ENCODE measurements around the gene CD40.

The CD40 gene

GRCh38 chr20:46157625-46158024, 39.5 kb downstream of the CD40 start:
- no peaks in the 10 kb centered on the region for H3K36me3 ChIP-seq (ENCODE audit: control insufficient read depth, insufficient read depth, low read length)

GRCh38 chr20:46158476-46158987, 40.4 kb downstream of the CD40 start:
- no peak for DNase-seq
- Histone ChIP-seq H3K36me3 (ENCODE audit: control insufficient read depth, insufficient read depth, low read length) (no peaks in the 10 kb centered on the region), H3K27ac (ENCODE audit: insufficient read depth, low read length, poor library complexity, severe bottlenecking) (no peak overlapping the region), H3K4me1 (ENCODE audit: control insufficient read depth, insufficient read depth, low read length, poor library complexity, severe bottlenecking) (no peaks in the 10 kb centered on the region), H3K27me3 (replicated peaks; ENCODE audit: control insufficient read depth, insufficient read depth, low read length, poor library complexity, severe bottlenecking) (peaks cover 6% of the 10 kb centered on the region), H3K4me3 (ENCODE audit: insufficient read depth, low read depth, low read length, poor library complexity, severe bottlenecking) (no peak overlapping the region), H3K9me3 (ENCODE audit: control insufficient read depth, low read length) (no peaks in the 10 kb centered on the region)

More at GRCh38 chr20:46157625-46158024, 39.5 kb downstream of the CD40 start:
- DNase-seq: no peak
- peaks cover 6% of the 10 kb centered on the region for H3K27me3 ChIP-seq (replicated peaks; ENCODE audit: control insufficient read depth, insufficient read depth, low read length, poor library complexity, severe bottlenecking)
- no peak overlapping the region for H3K4me3 ChIP-seq (ENCODE audit: insufficient read depth, low read depth, low read length, poor library complexity, severe bottlenecking)
- no peaks in the 10 kb centered on the region for H3K9me3 ChIP-seq (ENCODE audit: control insufficient read depth, low read length)
- no peaks in the 10 kb centered on the region for H3K4me1 ChIP-seq (ENCODE audit: control insufficient read depth, insufficient read depth, low read length, poor library complexity, severe bottlenecking)
- no peak overlapping the region for H3K27ac ChIP-seq (ENCODE audit: insufficient read depth, low read length, poor library complexity, severe bottlenecking)

DNA sequence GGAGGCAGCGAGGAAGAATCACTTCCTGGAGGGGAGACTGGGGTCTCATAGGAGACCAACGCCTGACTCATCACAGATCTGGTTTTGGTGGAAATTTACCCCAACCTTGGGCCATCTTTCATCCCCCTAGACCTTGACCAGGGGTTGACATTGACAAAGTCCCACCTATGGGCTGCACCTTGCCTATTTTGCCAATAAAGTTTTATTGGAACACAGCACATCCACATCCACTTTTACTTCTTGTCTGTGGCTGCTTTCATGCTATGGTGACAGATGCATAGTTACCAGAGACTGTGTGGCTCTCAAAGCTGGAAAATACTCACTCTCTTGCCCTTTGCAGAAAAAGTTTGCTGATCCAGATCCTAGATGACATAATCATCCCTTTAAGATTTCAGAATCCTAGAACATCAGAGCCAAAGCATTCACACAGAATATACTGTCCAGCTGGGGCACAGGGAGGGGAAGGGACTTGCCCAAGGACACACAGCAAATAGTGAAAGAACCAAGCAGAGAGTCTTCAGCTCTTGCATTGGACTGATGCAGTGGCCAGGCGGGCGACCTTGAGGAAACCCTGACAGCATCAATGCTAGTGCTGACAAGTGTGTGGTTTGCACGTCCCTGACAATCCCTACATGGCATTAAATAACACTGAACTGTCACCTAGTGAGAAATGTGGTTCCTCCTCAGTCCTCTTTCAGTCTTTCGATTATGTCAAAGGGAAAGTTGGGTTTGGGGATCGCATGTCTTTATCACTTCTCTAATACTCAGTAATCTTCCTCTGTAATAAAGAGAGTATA, 41.2 kb downstream of the CD40 start:
- no peak overlapping the region for H3K4me3 ChIP-seq (ENCODE audit: insufficient read depth, low read depth, low read length, poor library complexity, severe bottlenecking)
- no peaks in the 10 kb centered on the region for H3K36me3 ChIP-seq (ENCODE audit: control insufficient read depth, insufficient read depth, low read length)
- H3K27ac ChIP-seq (ENCODE audit: insufficient read depth, low read length, poor library complexity, severe bottlenecking): no peak overlapping the region
- no peak for DNase-seq
- H3K9me3 ChIP-seq (ENCODE audit: control insufficient read depth, low read length): no peaks in the 10 kb centered on the region
- no peaks in the 10 kb centered on the region for H3K4me1 ChIP-seq (ENCODE audit: control insufficient read depth, insufficient read depth, low read length, poor library complexity, severe bottlenecking)
- H3K27me3 ChIP-seq (replicated peaks; ENCODE audit: control insufficient read depth, insufficient read depth, low read length, poor library complexity, severe bottlenecking): peaks cover 6% of the 10 kb centered on the region

GRCh38 chr20:46160661-46161060, 42.5 kb downstream of the CD40 start:
- no peak overlapping the region for H3K27ac ChIP-seq (ENCODE audit: insufficient read depth, low read length, poor library complexity, severe bottlenecking)
- peaks cover 6% of the 10 kb centered on the region for H3K27me3 ChIP-seq (replicated peaks; ENCODE audit: control insufficient read depth, insufficient read depth, low read length, poor library complexity, severe bottlenecking)

DNA sequence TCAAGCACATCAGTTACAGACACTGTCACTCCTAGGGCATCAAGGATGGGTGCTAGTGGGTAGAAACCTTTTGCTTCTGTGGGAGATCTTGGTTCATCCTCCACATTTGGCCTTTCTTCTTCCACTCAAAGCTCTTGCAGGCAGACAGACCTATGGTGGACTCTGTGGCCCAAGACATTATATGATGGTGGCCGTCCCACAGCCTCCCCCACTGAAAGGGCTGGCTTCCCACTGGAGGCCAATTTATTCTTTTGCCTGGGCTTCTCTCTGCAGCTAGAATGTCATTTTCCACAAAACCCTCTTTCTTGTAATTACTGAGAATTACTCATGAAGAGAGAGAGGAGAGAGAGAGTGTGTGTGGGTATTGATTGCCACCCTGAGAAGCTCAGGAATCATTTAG, 43.8 kb downstream of the CD40 start:
- H3K27me3 ChIP-seq (replicated peaks; ENCODE audit: control insufficient read depth, insufficient read depth, low read length, poor library complexity, severe bottlenecking): peaks cover 6% of the 10 kb centered on the region
- H3K9me3 ChIP-seq (ENCODE audit: control insufficient read depth, low read length): no peaks in the 10 kb centered on the region
- H3K4me3 ChIP-seq (ENCODE audit: insufficient read depth, low read depth, low read length, poor library complexity, severe bottlenecking): no peak overlapping the region
- H3K36me3 ChIP-seq (ENCODE audit: control insufficient read depth, insufficient read depth, low read length): no peaks in the 10 kb centered on the region
- no peaks in the 10 kb centered on the region for H3K4me1 ChIP-seq (ENCODE audit: control insufficient read depth, insufficient read depth, low read length, poor library complexity, severe bottlenecking)
- DNase-seq: no peak
- no peak overlapping the region for H3K27ac ChIP-seq (ENCODE audit: insufficient read depth, low read length, poor library complexity, severe bottlenecking)

More at GRCh38 chr20:46160661-46161060, 42.5 kb downstream of the CD40 start:
- Histone ChIP-seq H3K4me1 (ENCODE audit: control insufficient read depth, insufficient read depth, low read length, poor library complexity, severe bottlenecking) (no peaks in the 10 kb centered on the region), H3K36me3 (ENCODE audit: control insufficient read depth, insufficient read depth, low read length) (no peaks in the 10 kb centered on the region), H3K9me3 (ENCODE audit: control insufficient read depth, low read length) (no peaks in the 10 kb centered on the region), H3K4me3 (ENCODE audit: insufficient read depth, low read depth, low read length, poor library complexity, severe bottlenecking) (no peak overlapping the region)
- no peak for DNase-seq

GRCh38 chr20:46164254-46164653, 46.1 kb downstream of the CD40 start:
- no peaks in the 10 kb centered on the region for H3K36me3 ChIP-seq (ENCODE audit: control insufficient read depth, insufficient read depth, low read length)
- no peak for DNase-seq
- H3K9me3 ChIP-seq (ENCODE audit: control insufficient read depth, low read length): no peaks in the 10 kb centered on the region
- no peaks in the 10 kb centered on the region for H3K4me1 ChIP-seq (ENCODE audit: control insufficient read depth, insufficient read depth, low read length, poor library complexity, severe bottlenecking)
- no peaks in the 10 kb centered on the region for H3K27me3 ChIP-seq (replicated peaks; ENCODE audit: control insufficient read depth, insufficient read depth, low read length, poor library complexity, severe bottlenecking)
- no peak overlapping the region for H3K4me3 ChIP-seq (ENCODE audit: insufficient read depth, low read depth, low read length, poor library complexity, severe bottlenecking)
- H3K27ac ChIP-seq (ENCODE audit: insufficient read depth, low read length, poor library complexity, severe bottlenecking): no peak overlapping the region

- DNase-seq: no peak
- no peaks in the 10 kb centered on the region for H3K4me1 ChIP-seq (ENCODE audit: control insufficient read depth, insufficient read depth, low read length, poor library complexity, severe bottlenecking)
- H3K4me3 ChIP-seq (ENCODE audit: insufficient read depth, low read depth, low read length, poor library complexity, severe bottlenecking): no peak overlapping the region
- no peaks in the 10 kb centered on the region for H3K36me3 ChIP-seq (ENCODE audit: control insufficient read depth, insufficient read depth, low read length)
- H3K27ac ChIP-seq (ENCODE audit: insufficient read depth, low read length, poor library complexity, severe bottlenecking): no peak overlapping the region
- no peaks in the 10 kb centered on the region for H3K9me3 ChIP-seq (ENCODE audit: control insufficient read depth, low read length)
- no peaks in the 10 kb centered on the region for H3K27me3 ChIP-seq (replicated peaks; ENCODE audit: control insufficient read depth, insufficient read depth, low read length, poor library complexity, severe bottlenecking)
These were observed 49.0 kb downstream of the CD40 start for GRCh38 chr20:46167080-46167479.

DNA sequence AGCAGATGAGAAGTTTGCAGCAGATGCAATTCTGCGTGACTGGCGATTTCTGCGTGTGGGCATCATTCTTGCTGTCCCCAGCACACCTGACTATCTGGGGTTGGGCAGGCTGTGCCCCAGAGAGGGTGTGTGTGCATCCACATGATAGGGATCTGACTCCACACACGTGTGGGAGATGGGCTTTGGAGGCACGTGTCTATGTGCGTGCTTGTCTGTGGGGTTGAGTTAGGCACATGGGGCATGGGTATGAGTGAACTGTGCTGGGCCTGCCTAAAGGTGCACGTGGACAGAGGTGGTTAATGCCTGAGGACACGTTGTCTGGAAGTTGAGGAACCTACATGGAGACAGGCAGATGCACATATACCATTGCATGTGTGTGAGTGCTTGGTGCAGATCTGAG, 50.3 kb downstream of the CD40 start:
- no peaks in the 10 kb centered on the region for H3K27me3 ChIP-seq (replicated peaks; ENCODE audit: control insufficient read depth, insufficient read depth, low read length, poor library complexity, severe bottlenecking)
- H3K9me3 ChIP-seq (ENCODE audit: control insufficient read depth, low read length): no peaks in the 10 kb centered on the region
- H3K4me1 ChIP-seq (ENCODE audit: control insufficient read depth, insufficient read depth, low read length, poor library complexity, severe bottlenecking): no peaks in the 10 kb centered on the region
- no peak overlapping the region for H3K27ac ChIP-seq (ENCODE audit: insufficient read depth, low read length, poor library complexity, severe bottlenecking)
- no peak for DNase-seq
- no peaks in the 10 kb centered on the region for H3K36me3 ChIP-seq (ENCODE audit: control insufficient read depth, insufficient read depth, low read length)
- H3K4me3 ChIP-seq (ENCODE audit: insufficient read depth, low read depth, low read length, poor library complexity, severe bottlenecking): no peak overlapping the region

DNA sequence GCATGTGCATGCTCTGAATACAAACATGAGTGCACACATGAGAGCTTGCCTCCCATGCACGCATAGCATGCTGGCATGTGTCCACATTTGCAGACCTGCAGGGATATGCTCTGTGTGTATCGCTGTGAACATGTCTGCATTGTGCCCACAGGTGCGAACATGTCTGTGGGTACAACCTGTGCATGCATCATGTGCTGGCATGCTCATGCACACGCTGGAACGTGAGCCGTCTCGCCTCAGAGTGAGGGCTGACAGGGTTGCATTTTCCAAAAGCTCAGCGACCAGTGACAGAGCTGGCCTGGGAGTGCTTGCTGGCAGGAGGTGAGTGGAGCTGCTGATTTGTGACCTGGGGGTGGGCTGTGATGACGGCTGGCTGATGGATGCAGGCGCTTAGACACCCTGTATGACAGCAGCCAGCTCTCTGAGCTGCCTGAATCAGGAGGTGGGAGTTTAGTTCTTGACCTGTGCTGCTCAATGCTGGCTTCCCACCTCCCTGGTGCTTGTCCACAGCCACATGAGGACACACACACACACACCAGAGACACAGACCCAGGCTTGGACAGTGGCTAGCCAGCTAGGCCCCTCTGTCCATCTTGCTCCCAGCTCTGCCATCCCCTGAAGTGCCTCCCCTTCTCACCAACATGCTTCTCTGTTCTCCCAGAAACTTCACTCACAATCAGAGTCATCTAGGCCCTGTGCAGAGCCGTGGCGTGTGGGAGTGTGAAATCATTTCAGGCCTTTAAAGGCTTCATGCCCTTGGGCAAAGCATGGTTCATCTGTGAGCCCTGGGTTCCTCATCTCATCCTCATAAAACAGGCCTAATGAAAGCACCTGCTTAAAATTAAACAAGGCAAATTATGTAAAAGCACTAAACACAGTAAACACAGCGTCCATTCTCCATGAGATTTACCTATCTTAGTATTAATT, 51.4 kb downstream of the CD40 start:
- Histone ChIP-seq H3K4me1 (ENCODE audit: control insufficient read depth, insufficient read depth, low read length, poor library complexity, severe bottlenecking) (no peaks in the 10 kb centered on the region), H3K9me3 (ENCODE audit: control insufficient read depth, low read length) (no peaks in the 10 kb centered on the region), H3K27me3 (replicated peaks; ENCODE audit: control insufficient read depth, insufficient read depth, low read length, poor library complexity, severe bottlenecking) (peaks cover 10% of the 10 kb centered on the region), H3K36me3 (ENCODE audit: control insufficient read depth, insufficient read depth, low read length) (no peaks in the 10 kb centered on the region), H3K4me3 (ENCODE audit: insufficient read depth, low read depth, low read length, poor library complexity, severe bottlenecking) (no peak overlapping the region), H3K27ac (ENCODE audit: insufficient read depth, low read length, poor library complexity, severe bottlenecking) (no peak overlapping the region)
- no peak for DNase-seq

GRCh38 chr20:46171476-46171875, 53.4 kb downstream of the CD40 start:
- Histone ChIP-seq H3K4me3 (ENCODE audit: insufficient read depth, low read depth, low read length, poor library complexity, severe bottlenecking) (no peak overlapping the region), H3K36me3 (ENCODE audit: control insufficient read depth, insufficient read depth, low read length) (no peaks in the 10 kb centered on the region), H3K27me3 (replicated peaks; ENCODE audit: control insufficient read depth, insufficient read depth, low read length, poor library complexity, severe bottlenecking) (peaks cover 15% of the 10 kb centered on the region), H3K9me3 (ENCODE audit: control insufficient read depth, low read length) (no peaks in the 10 kb centered on the region), H3K27ac (ENCODE audit: insufficient read depth, low read length, poor library complexity, severe bottlenecking) (no peak overlapping the region), H3K4me1 (ENCODE audit: control insufficient read depth, insufficient read depth, low read length, poor library complexity, severe bottlenecking) (no peaks in the 10 kb centered on the region)
- no peak for DNase-seq
